HCT116 (cell line): Measurements from ENCODE around the gene NSUN2. TPM values are rescaled to one million over a fixed set of nuclear protein-coding genes. Genes with fewer than 3 reads are reported as not detected.

Experiments
- ATAC-seq: fragments of 200-7000 bp; cut with Tn5 transposase; 2 replicates; pipeline ENCODE4 v1.9.1; 2020; ENCODE audit warnings: mild to moderate bottlenecking, moderate library complexity
- BruUV-seq: library from RNA; stranded (reverse); fragments of 400-500 nt; replicated peaks from 2 replicates; lab custom pipeline; 2021; lab: Mats Ljungman, UMichigan
- CTCF ChIA-PET: fragments of 300-600 bp; sonication (Branson Sonifier 250); formaldehyde crosslinking; loops from one replicate; lab custom pipeline; 2021; ENCODE audit warnings: antibody characterized with exemption; lab: Charles Lee
- POLR2A ChIA-PET: fragments of 300-600, 350-600 bp; sonication (Branson Sonifier 250); formaldehyde crosslinking; loops from one replicate; lab custom pipeline; 2021; ENCODE audit warnings: antibody characterized with exemption; lab: Charles Lee
- RAD21 ChIA-PET, 2 experiments: fragments of 300-600 bp; sonication (Branson Sonifier 250); formaldehyde crosslinking; loops; one replicate each; lab custom pipeline; 2023; ENCODE audit warnings: low total read pairs in 2 of 2; ENCODE audit not compliant: uncharacterized antibody in 2 of 2, unreplicated experiment in 2 of 2, low non-redundant PET in 1 of 2; lab: Charles Lee
- DNase-seq: peaks from one replicate; pipeline ENCODE4 v3.0.0-alpha.2; 2010; ENCODE audit warnings: low read depth, low spot score
- H2AFZ ChIP-seq: fragments of 200-600 bp; shearing (Covaris generic), sonication (generic); 2 replicates; pipeline ENCODE4 v1.6.1; 2017; ENCODE audit warnings: low read depth, mixed run types, mixed read lengths, antibody characterized with exemption, low read length; ENCODE audit not compliant: poor library complexity, severe bottlenecking
- H3K27ac ChIP-seq: 2 replicates; pipeline ENCODE4 v1.5.1; 2012; ENCODE audit warnings: low read depth, low read length
- H3K27me3 ChIP-seq: fragments of 200-600 bp; sonication (generic); 2 replicates; pipeline ENCODE4 v1.6.1; 2016; ENCODE audit warnings: mixed run types, low read length, mixed read lengths; ENCODE audit not compliant: insufficient read depth
- H3K36me3 ChIP-seq, 2 experiments: fragments of 200-500 bp in 1 of 2; fragments of 200-600 bp in 1 of 2; sonication (Bioruptor generic) in 1 of 2; sonication (generic) in 1 of 2; 2 replicates each; pipeline versions ENCODE4 v1.5.1 to v1.6.1; 2014 to 2016; ENCODE audit warnings: low read length in 2 of 2, inconsistent platforms in 1 of 2, mixed read lengths in 1 of 2, mixed run types in 1 of 2; ENCODE audit not compliant: insufficient read depth in 2 of 2, control insufficient read depth in 1 of 2
- H3K4me1 ChIP-seq, 2 experiments: fragments of 200-600 bp in 1 of 2; sonication (generic) in 1 of 2; 2 replicates each; pipeline versions ENCODE4 v1.5.1 to v1.6.1; 2012 to 2017; ENCODE audit warnings: low read length in 2 of 2, inconsistent platforms in 1 of 2, mild to moderate bottlenecking in 1 of 2, mixed read lengths in 1 of 2, mixed run types in 1 of 2, moderate library complexity in 1 of 2; ENCODE audit not compliant: insufficient read depth in 2 of 2, control insufficient read depth in 1 of 2
- H3K4me2 ChIP-seq: fragments of 200-600 bp; sonication (generic); 2 replicates; pipeline ENCODE4 v1.6.1; 2017; ENCODE audit warnings: mixed run types, low read length, mixed read lengths
- H3K4me3 ChIP-seq, 2 experiments: fragments of 200-600 bp in 1 of 2; sonication (generic) in 1 of 2; replicated peaks in 1 of 2; 2 replicates each; pipeline ENCODE4 v1.5.1; 2011 to 2016; ENCODE audit warnings: low read length in 2 of 2, control low read depth in 1 of 2, low read depth in 1 of 2, mild to moderate bottlenecking in 1 of 2, mixed read lengths in 1 of 2, mixed run types in 1 of 2
- H3K79me2 ChIP-seq: fragments of 200-600 bp; sonication (generic); 2 replicates; pipeline ENCODE4 v1.6.1; 2017; ENCODE audit warnings: mild to moderate bottlenecking, mixed run types, low read length, moderate library complexity, mixed read lengths; ENCODE audit not compliant: insufficient read depth
- H3K9ac ChIP-seq: fragments of 200-600 bp; sonication (generic); 2 replicates; pipeline ENCODE4 v1.6.1; 2016; ENCODE audit warnings: low read length, mixed read lengths
- H3K9me2 ChIP-seq: fragments of 200-600 bp; sonication (generic), shearing (Covaris generic); 2 replicates; pipeline ENCODE4 v1.6.1; 2017; ENCODE audit warnings: mixed run types, mild to moderate bottlenecking, moderate library complexity; ENCODE audit not compliant: insufficient read depth
- H3K9me3 ChIP-seq, 2 experiments: fragments of 200-500 bp in 1 of 2; fragments of 200-600 bp in 1 of 2; sonication (Bioruptor generic) in 1 of 2; sonication (generic) in 1 of 2; 2 replicates each; pipeline ENCODE4 v1.6.1; 2014 to 2017; ENCODE audit warnings: low read length in 2 of 2, mixed read lengths in 2 of 2, inconsistent platforms in 1 of 2, low read depth in 1 of 2, mild to moderate bottlenecking in 1 of 2, mixed run types in 1 of 2, moderate library complexity in 1 of 2; ENCODE audit not compliant: control insufficient read depth in 1 of 2, insufficient read depth in 1 of 2
- H4K20me1 ChIP-seq: fragments of 200-600 bp; sonication (generic), shearing (Covaris generic); 2 replicates; pipeline ENCODE4 v1.6.1; 2017; ENCODE audit warnings: mixed run types, mild to moderate bottlenecking, moderate library complexity; ENCODE audit not compliant: insufficient read depth
- ATF3 ChIP-seq: IDR thresholded peaks from 2 replicates; pipeline ENCODE4 v1.6.1; 2012
- CBX3 ChIP-seq: IDR thresholded peaks from 2 replicates; pipeline ENCODE4 v1.6.1; 2012; ENCODE audit warnings: low read depth
- CEBPB ChIP-seq: IDR thresholded peaks from 2 replicates; pipeline ENCODE4 v1.6.1; 2012; ENCODE audit warnings: low read depth
- CTCF ChIP-seq, 3 experiments: fragments of 200-600 bp in 1 of 3; sonication (generic) in 1 of 3; IDR thresholded peaks in 2 of 3; conservative IDR thresholded peaks in 1 of 3; 2 replicates each; pipeline ENCODE4 v1.5.1; 2012 to 2017; ENCODE audit warnings: low read depth in 2 of 3, low read length in 2 of 3, antibody characterized with exemption in 1 of 3, borderline replicate concordance in 1 of 3, control low read depth in 1 of 3, mild to moderate bottlenecking in 1 of 3, mixed read lengths in 1 of 3, mixed run types in 1 of 3, moderate library complexity in 1 of 3; ENCODE audit not compliant: insufficient read depth in 1 of 3
- ELF1 ChIP-seq: IDR thresholded peaks from 2 replicates; pipeline ENCODE4 v1.6.1; 2012; ENCODE audit warnings: low read depth, borderline replicate concordance
- EZH2phosphoT487 ChIP-seq: fragments of 200-600 bp; IDR thresholded peaks from 2 replicates; pipeline ENCODE4 v1.6.1; 2018; ENCODE audit warnings: antibody characterized with exemption, borderline replicate concordance
- FOSL1 ChIP-seq: IDR thresholded peaks from 2 replicates; pipeline ENCODE4 v1.6.1; 2012; ENCODE audit warnings: low read depth
- MAX ChIP-seq: IDR thresholded peaks from 2 replicates; pipeline ENCODE4 v1.6.1; 2012
- POLR2A ChIP-seq: IDR thresholded peaks from 2 replicates; pipeline ENCODE4 v1.7.0; 2011; ENCODE audit warnings: borderline replicate concordance; ENCODE audit not compliant: insufficient read depth, insufficient read length; ENCODE audit errors: extremely low read depth
- POLR2AphosphoS5 ChIP-seq: IDR thresholded peaks from 2 replicates; pipeline ENCODE4 v1.6.1; 2011; ENCODE audit warnings: mild to moderate bottlenecking, low read depth, low read length, moderate library complexity
- RAD21 ChIP-seq: IDR thresholded peaks from 2 replicates; pipeline ENCODE4 v1.6.1; 2012; ENCODE audit warnings: low read depth, mild to moderate bottlenecking
- SIN3A ChIP-seq: IDR thresholded peaks from 2 replicates; pipeline ENCODE4 v1.6.1; 2012; ENCODE audit warnings: low read depth
- SRF ChIP-seq: IDR thresholded peaks from 2 replicates; pipeline ENCODE4 v1.6.1; 2012; ENCODE audit warnings: low read depth
- TCF7L2 ChIP-seq: IDR thresholded peaks from 2 replicates; pipeline ENCODE4 v1.7.0; 2011; ENCODE audit warnings: borderline replicate concordance, inconsistent platforms; ENCODE audit not compliant: insufficient read depth, insufficient read length; ENCODE audit errors: extremely low read depth
- YY1 ChIP-seq: IDR thresholded peaks from 2 replicates; pipeline ENCODE4 v1.6.1; 2011; ENCODE audit warnings: low read length, low read depth, moderate library complexity, mild to moderate bottlenecking; ENCODE audit not compliant: insufficient replicate concordance; ENCODE audit errors: extremely low read depth
- ZBTB33 ChIP-seq: IDR thresholded peaks from 2 replicates; pipeline ENCODE4 v1.6.1; 2011; ENCODE audit warnings: mild to moderate bottlenecking, low read length, moderate library complexity; ENCODE audit not compliant: insufficient replicate concordance; ENCODE audit errors: extremely low read depth
- ZFX ChIP-seq: fragments of 450-650 bp; IDR thresholded peaks from 2 replicates; pipeline ENCODE4 v1.6.1; 2017
- ZNF274 ChIP-seq: fragments of 200-500 bp; sonication (Bioruptor generic); IDR thresholded peaks from 2 replicates; pipeline ENCODE4 v1.6.1; 2014; ENCODE audit warnings: mild to moderate bottlenecking, low read depth, low read length, inconsistent platforms
- intact Hi-C: fragments of 100-400 bp; cut with micrococcal nuclease; formaldehyde crosslinking; loops from 2 replicates; pipeline ENCODE4 v1.10.0; 2022
- total RNA-seq: library from RNA; stranded (reverse); gene quantifications from one replicate; pipeline ENCODE4 v1.2.1, GENCODE V29; 2021; ENCODE audit not compliant: unreplicated experiment

NSUN2 gene
- total RNA-seq, 1 experiment from 2014 or later, result 101 TPM

- H3K36me3 ChIP-seq, result peaks cover 8 to 19% of the 10 kb centered on the region in 2 experiments; a peak in 2 of 4 replicates
- H3K9me3 ChIP-seq, result no peaks in the 10 kb centered on the region
- ChIA-PET RAD21 (no interaction called here), CTCF (no interaction called here), POLR2A (interaction anchor here (0.9 kb wide), 1 partner anchor 16 kb away, joined by 6 read pairs; no protein-coding TSS in a partner anchor)
- H4K20me1 ChIP-seq, result peaks cover 8% of the 10 kb centered on the region; the same call in 1 of the 2 replicates
- H3K9me2 ChIP-seq, result no peaks in the 10 kb centered on the region
- TSS peak; percentile 54 for BruUV-seq
- H3K27me3 ChIP-seq, result no peaks in the 10 kb centered on the region
- H3K27ac ChIP-seq, result no peak overlapping the region
- peak overlapping the region; percentile 95 for H3K4me2 ChIP-seq
- no peak overlapping the region for H2AFZ ChIP-seq
- peaks cover 86% of the 10 kb centered on the region for H3K79me2 ChIP-seq
- H3K4me3 ChIP-seq, result peak overlapping the region in 1 of 2 experiments; percentile 87; a peak in 2 of 4 replicates
- TF ChIP-seq CEBPB, result no peak
- TF ChIP-seq SIN3A, result no peak
- no peak for TF ChIP-seq RAD21
- TF ChIP-seq ZNF274, result no peak
- TF ChIP-seq ZFX, result no peak
- no peak for TF ChIP-seq POLR2A
- no peak for TF ChIP-seq EZH2phosphoT487
- no peak for TF ChIP-seq MAX
- TF ChIP-seq SRF, result no peak
- no peak for TF ChIP-seq CTCF (IDR thresholded peaks at IDR 0.05 in 2 of 3, conservative IDR thresholded peaks at IDR 0.05 in 1 of 3; ENCODE audit: borderline replicate concordance in 1 of 3, insufficient read depth in 1 of 3, low read depth in 2 of 3, low read length in 2 of 3)
- no peak for TF ChIP-seq ATF3
- no peak for TF ChIP-seq CBX3
- TF ChIP-seq POLR2AphosphoS5, result no peak
- no peak for TF ChIP-seq YY1
- no peak for TF ChIP-seq ELF1
- no peak for TF ChIP-seq FOSL1
- no peak for TF ChIP-seq ZBTB33
- no peak for TF ChIP-seq TCF7L2
- H3K4me1 ChIP-seq, result peaks cover 11 to 18% of the 10 kb centered on the region in 2 experiments; a peak in 3 of 4 replicates
- intact Hi-C loops, result loop anchor here (5.0 kb wide), 1 partner anchor 258 kb away; the partner anchor contains the start of gene MED10
- ATAC-seq (no peak), DNase-seq (no peak)
- peak overlapping the region; percentile 50; the same call in 1 of the 2 replicates for H3K9ac ChIP-seq
These were observed 2.1 kb upstream of the NSUN2 start for GRCh38 chr5:6634788-6635430.
